SHP77 treated with DMSO at 0.1 percent for 48 hours (cell line): ENCODE results near the gene HOXB5.
A peak's percentile ranks its signal among the peaks of the same experiment; 100 is the strongest.

Source experiments
- DNase-seq: peaks from one replicate; lab custom pipeline; 2025; lab: John Stamatoyannopoulos, UW

HOXB5 gene

GRCh38 chr17:48615963-48616716 lies 22.6 kb upstream of the HOXB5 start:
- no peak for DNase-seq

DNA sequence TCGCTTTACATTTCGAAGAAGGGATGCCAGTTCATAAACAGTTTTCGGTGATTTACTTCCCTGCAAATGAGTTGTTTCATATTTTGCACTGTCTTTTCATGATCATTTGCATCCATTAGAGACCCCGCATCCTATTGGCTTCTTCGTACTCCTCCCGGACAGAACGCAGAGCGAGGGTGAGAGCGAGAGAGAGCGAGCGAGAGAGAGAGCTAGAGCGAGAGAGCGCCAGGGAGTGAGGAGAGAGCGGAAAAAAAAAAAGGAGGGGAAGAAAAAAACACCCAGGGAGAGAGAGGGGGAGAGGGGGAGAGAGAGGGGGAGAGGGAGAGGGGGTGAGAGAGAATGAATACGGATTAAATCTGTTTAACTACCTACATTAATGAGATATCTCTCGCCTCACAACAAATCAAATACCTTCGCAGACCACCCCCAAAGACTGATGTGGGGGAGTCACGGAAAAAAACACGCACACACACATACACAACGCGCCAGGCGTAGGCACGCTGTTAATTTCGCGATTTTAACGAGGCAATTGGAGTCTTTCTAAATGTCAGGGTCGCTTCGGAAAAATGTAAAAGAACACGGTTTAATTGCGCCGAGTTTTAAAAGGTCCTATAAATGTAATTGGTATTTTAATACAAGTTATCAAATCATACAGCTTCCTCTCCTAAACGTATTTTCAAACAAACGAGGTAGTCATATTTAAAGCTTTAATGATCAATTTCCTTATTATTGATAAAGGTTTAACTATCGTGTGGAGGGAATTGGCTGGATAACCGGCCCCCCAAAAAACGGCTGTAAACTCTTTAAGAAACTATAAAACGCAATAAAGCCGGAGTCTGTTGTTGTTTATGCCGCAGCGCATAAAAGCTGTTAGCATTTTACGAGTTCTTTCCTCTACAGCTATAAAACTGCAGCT lies 21.7 kb upstream of the HOXB5 start, which contains the start of gene HOXB8:
Gene HOXB8, minus strand, starts transcription at position 246 of the 916 bp plus-strand sequence. CDS start 588 bp downstream, outside the sequence.
- DNase-seq: no peak

DNA sequence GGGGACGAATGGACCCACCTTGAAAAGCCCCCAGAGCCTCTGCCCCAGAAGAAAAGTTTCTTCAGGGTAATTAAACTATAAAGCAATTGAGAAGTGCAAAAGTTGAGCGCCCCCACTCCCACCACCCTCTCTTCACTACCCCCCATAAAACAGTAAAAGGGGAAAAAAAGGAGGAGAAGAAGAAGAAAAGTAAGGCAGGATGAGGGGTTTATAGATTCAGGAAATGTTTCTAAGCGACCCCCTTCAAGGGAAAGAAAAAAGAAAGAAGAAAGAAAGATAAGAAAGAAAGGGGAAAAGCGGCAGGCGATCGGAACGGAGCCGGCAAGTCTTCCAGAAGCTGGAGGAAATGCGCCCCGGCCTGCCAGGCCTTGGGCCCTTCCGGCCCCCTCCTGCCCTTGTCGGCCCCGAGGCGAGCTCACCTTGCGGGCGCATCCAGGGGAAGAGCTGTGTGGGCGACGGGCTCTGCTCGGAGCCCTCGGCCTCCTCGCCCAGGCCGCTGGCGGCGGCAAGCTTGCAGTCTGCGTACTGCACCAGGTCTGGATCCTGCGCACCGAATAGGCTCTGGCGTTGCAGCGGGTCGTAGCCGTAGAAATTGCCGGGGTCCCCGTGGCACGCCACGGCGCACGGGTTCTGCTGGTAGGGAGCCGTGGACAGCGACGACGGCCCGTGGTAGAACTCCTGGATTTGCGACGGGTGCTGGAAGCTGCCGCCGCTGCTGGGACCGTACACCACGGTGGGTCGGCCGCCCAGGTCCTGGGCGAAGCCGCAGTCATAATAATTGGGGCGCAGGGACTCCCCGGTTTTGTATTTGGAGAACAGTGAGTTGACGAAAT lies 20.5 kb upstream of the HOXB5 start:
- peak; percentile 9 for DNase-seq

GRCh38 chr17:48612854-48613691 lies 19.5 kb upstream of the HOXB5 start:
- peak; percentile 34 for DNase-seq

DNA sequence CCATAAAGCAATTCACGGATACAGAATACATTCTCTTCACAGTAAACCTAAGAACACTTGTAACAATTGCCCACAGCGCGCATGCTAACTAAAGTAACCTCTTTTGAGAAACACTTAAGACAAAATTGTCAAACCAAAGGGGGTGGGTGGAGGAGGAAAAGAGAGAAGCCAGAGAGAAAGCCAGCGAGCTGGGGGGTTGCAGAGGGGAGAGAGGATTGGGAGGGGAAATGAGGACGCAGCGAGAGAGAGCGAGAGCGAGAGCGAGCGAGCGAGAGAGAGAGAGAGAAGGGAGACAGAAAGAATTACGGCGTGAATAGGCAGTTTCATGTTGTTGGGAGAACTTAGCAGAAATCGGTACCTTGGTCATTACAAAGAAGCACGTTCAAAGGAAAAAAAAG lies 18.9 kb upstream of the HOXB5 start:
- peak; percentile 60 for DNase-seq

DNA sequence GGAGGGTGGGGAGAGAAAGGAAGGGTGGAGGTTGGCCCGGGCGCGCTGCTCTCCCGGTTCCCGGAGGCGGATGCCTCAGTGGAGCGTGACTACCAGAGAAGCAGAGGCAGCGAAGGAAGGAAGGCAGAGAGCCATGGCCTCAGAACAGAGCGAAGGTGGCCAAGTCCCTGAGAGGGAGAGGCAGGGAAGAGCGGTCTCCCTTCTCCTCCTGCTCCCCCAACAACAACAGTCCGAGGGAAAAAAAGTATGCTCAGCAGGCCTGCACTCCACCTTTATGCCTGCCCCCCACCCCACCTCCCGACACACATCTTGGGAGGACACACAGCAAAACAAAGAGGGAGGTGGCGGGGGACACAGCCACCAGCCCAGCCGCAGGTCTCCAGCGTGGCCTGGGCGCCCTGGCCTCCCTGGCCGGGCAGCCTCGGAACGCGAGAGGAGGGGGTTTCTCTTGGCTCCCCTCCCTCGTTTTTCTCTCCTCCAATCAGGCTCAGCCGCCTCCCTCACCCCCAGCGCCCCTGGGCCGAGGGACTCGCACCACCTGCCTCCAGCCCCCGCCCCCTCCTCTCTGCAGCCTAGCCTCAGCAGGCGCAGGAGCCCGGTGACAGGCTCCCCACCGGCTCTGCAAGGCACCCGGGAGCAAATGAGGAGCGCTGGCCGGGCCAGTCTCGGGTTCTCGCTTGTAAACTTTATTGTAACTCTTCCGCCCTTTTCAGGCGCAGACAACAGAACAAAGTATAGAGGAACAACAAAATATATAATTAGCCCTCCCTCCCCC lies 18.3 kb upstream of the HOXB5 start:
- DNase-seq: peak; percentile 88

DNA sequence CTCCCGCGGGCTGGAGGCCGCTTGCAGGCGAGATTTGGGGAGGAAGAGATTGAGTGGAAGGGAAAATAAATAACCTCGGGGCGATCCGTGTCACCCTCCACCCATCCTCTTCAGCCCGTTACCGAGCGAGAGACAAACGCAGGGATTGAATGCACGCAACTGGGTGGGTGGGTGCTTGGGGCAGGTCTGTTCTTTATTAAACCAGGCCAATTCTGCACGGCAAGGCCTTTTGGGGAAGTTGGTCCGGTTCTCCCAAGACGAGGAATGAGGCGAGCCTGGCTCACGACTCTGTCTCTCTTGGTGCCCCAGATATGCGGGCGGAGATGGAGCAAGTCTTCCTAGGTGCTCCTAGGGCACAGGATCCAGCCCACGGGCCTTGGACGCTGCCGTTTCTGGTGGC lies 17.6 kb upstream of the HOXB5 start:
- DNase-seq: peak; percentile 40

DNA sequence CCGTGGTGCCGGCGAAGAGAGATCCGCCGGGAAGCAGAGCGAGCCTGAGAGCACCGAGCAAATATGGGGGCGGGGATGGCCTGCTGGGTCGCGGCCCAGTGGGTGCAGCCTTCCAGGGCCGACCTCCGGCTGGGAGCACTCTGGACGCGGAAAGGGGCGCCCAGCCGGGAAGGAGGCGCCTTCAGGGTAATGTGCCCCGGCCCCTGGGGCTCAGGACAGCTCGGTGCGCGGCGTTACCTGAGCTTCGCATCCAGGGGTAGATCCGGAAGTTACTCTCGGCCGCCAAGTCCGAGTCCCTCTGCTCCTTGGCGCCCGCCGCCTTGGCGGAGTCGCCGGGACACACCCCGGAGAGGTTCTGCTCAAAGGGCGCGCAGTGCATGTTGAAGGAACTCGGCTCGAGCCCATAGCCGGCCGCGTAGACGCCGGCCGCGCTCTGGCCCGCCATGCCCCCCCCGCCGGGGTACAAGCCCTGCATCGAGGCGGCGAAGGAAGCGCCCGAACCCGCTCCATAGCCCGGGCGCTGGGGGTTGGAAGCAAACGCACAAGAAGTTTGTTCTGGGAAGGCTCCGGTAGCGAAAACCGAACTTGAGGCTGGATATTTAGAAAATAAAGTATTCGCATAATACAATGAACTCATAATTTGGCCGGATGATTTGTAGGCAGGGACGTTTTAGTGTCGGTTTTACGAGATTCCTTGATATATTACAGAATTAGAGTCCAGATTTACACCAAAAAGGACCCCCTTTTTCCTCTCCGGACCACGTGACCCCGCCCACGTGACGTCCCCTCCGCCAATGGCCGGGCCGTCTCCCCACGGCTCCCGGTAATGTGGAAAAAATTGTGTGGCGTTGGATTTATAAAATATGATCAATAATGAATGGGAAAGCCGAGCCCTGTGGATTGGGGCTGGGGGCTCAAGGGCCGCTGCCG lies 17.0 kb upstream of the HOXB5 start, which contains the start of gene HOXB7:
Gene HOXB7, minus strand, starts transcription at position 736 of the 930 bp plus-strand sequence. Its CDS starts 99 bp downstream, at position 637.
- peak; percentile 47 for DNase-seq

DNA sequence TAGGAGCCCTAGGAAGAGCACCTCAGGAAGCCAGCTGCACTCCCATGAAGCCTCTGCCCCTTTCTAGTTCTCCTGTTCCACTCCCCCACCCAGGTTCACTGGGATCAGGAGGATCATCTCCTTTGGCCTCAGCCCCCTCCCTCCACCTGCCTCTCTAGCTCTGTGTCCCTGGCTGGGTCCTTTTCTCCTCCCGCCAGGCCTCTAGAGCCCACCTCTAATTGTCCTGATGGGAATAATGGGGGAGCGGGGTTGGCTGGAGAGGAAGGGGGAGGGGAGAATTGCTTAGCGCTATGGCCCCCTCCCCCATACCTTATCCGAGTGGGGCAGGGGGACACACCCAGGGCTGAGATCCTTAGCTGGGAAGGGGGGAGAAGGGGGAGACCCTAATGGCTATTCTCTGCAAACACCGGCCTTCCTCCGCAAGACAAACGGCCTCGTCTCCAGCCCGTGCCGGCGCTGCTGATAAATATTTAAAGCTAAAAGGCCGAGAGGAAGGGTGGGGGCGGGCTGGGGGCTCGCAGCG lies 16.2 kb upstream of the HOXB5 start:
- DNase-seq: no peak

DNA sequence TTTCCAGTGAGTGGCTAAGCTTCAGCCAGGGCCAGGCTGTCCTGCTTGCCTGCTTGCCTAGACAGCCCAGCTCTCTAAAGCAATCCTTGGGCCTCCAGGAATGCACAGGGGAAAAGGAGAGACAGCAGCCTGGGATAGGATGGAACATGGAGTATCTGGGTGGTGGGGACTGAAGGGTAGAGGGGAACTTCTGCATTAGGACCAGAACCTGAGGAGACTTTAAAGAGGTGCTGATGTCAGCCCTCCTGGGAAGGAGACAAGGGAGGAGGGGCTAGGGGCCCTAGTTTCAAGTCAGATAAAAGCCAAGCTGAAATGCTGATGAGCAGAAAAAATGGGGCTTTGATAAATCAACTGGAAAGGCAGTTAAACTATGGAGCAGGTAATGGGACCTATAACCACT lies 15.5 kb upstream of the HOXB5 start:
- DNase-seq: no peak

DNA sequence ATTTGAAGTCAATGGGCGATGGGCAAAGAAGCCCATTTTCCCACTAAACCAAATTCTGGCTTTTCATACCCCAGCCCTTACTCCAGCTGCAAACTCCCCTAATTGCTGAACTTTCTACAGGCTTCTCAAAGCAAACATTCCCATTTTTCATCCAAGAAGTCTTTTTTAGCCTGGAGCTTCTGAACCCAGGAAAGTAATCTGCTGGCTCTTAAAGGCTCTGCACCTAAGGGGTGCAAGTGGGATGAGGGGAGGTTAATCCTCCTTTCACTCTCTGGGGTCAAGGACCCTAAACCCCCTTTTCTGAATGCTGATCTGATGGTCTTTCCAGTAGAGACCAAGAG lies 14.9 kb upstream of the HOXB5 start:
- DNase-seq: no peak

GRCh38 chr17:48606892-48607614 lies 13.5 kb upstream of the HOXB5 start:
- DNase-seq: no peak

GRCh38 chr17:48605991-48606891 lies 12.7 kb upstream of the HOXB5 start:
- no peak for DNase-seq

DNA sequence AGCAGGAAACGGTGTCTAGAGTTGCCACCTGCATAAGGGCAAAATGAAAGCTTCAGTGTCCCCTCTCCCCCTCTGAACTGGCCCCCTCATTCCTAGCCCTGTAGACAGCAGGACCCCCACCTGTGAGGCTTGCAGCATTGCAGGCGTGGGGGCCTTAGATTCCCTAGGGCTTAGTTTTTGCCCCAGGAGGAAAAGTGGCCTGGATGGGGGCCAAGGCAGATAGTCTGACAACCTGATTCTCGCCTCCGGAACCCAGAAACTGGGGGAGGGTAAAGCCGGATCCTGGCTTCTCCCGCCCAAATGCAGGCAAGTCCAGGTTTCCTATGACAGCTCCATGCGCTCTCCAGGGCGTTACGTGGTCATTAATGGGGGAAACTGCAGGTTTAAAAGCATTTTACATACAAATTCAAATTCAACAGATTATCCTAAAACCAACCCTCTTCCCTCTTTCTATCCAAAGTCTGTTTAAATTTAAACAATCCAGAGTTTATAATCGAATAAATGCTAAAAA lies 11.9 kb upstream of the HOXB5 start:
- DNase-seq: no peak

- no peak for DNase-seq
Observed at GRCh38 chr17:48604770-48605329, 11.3 kb upstream of the HOXB5 start, which contains the start of gene HOXB6. HOXB6 (minus strand) TSS chr17:48604986; CDS start chr17:48598150, 6,836 bp downstream.

GRCh38 chr17:48603959-48604769 lies 10.6 kb upstream of the HOXB5 start:
- DNase-seq: peak; percentile 34
